Panc1 (cell line): ENCODE measurements around the gene FNDC8. TPM values are rescaled to one million over a fixed set of nuclear protein-coding genes. Genes with fewer than 3 reads are reported as not detected.

Experiments
- ATAC-seq: fragments of 200-7000 bp; cut with Tn5 transposase; 2 replicates; pipeline ENCODE4 v1.9.1; 2020; ENCODE audit warnings: mild to moderate bottlenecking, moderate library complexity
- Bru-seq: library from RNA; stranded (reverse); fragments of 400-500 nt; gene quantifications from one replicate; lab custom pipeline; 2021; lab: Mats Ljungman, UMichigan
- BruChase-seq, 2 experiments: library from RNA; stranded (reverse); fragments of 400-500 nt; gene quantifications; one replicate each; lab custom pipeline; 2021; lab: Mats Ljungman, UMichigan
- BruUV-seq: library from RNA; stranded (reverse); fragments of 400-500 nt; replicated peaks from 2 replicates; lab custom pipeline; 2021; lab: Mats Ljungman, UMichigan
- CTCF ChIA-PET: fragments of 300-600 bp; sonication (Branson Sonifier 250); formaldehyde crosslinking; loops from one replicate; lab custom pipeline; 2022; ENCODE audit warnings: antibody characterized with exemption; lab: Charles Lee
- POLR2A ChIA-PET: fragments of 300-600 bp; sonication (Branson Sonifier 250); formaldehyde crosslinking; loops from one replicate; lab custom pipeline; 2022; ENCODE audit warnings: antibody characterized with exemption; lab: Charles Lee
- DNase-seq: peaks from one replicate; pipeline ENCODE4 v3.0.0-alpha.2; 2010; ENCODE audit warnings: low read depth, low spot score
- H3K27ac ChIP-seq: 2 replicates; pipeline ENCODE4 v1.5.1; 2011; ENCODE audit warnings: mild to moderate bottlenecking, low read length, inconsistent platforms
- H3K27me3 ChIP-seq: fragments of 200-500 bp; sonication (Bioruptor generic); 2 replicates; pipeline ENCODE4 v1.6.0; 2014; ENCODE audit warnings: low read length, inconsistent platforms; ENCODE audit not compliant: control insufficient read depth, insufficient read depth
- H3K36me3 ChIP-seq: fragments of 200-500 bp; sonication (Bioruptor generic); 2 replicates; pipeline ENCODE4 v1.5.1; 2014; ENCODE audit warnings: inconsistent platforms, mild to moderate bottlenecking, low read length, moderate library complexity; ENCODE audit not compliant: control insufficient read depth, insufficient read depth
- H3K4me1 ChIP-seq: 2 replicates; pipeline ENCODE4 v1.5.1; 2011; ENCODE audit warnings: inconsistent platforms, mild to moderate bottlenecking, low read length, moderate library complexity; ENCODE audit not compliant: control insufficient read depth, insufficient read depth
- H3K4me3 ChIP-seq, 2 experiments: 2 replicates each; pipeline ENCODE4 v1.5.1; 2011 to 2012; ENCODE audit warnings: low read depth in 2 of 2, low read length in 2 of 2, mild to moderate bottlenecking in 2 of 2, inconsistent platforms in 1 of 2, moderate library complexity in 1 of 2
- H3K9me3 ChIP-seq: fragments of 200-500 bp; sonication (Bioruptor generic); 2 replicates; pipeline ENCODE4 v1.5.1; 2014; ENCODE audit warnings: low read depth, mild to moderate bottlenecking, inconsistent platforms, low read length, moderate library complexity; ENCODE audit not compliant: control insufficient read depth, insufficient read depth
- CTCF ChIP-seq: fragments of 450-650 bp; IDR thresholded peaks from 2 replicates; pipeline ENCODE4 v1.5.1; 2017; ENCODE audit warnings: mild to moderate bottlenecking
- POLR2AphosphoS5 ChIP-seq: IDR thresholded peaks from 2 replicates; pipeline ENCODE4 v1.6.1; 2012; ENCODE audit warnings: mild to moderate bottlenecking, low read depth, low read length, moderate library complexity
- REST ChIP-seq, 2 experiments: IDR thresholded peaks; 2 replicates each; pipeline ENCODE4 v1.6.1; 2011 to 2012; ENCODE audit warnings: low read depth in 2 of 2, control low read depth in 1 of 2, low read length in 1 of 2, mild to moderate bottlenecking in 1 of 2, moderate library complexity in 1 of 2; ENCODE audit not compliant: insufficient read depth in 1 of 2
- SIN3A ChIP-seq: IDR thresholded peaks from 2 replicates; pipeline ENCODE4 v1.6.1; 2012; ENCODE audit warnings: low read depth, mild to moderate bottlenecking, low read length, moderate library complexity, borderline replicate concordance; ENCODE audit not compliant: insufficient read depth
- TCF7L2 ChIP-seq: IDR thresholded peaks from 2 replicates; pipeline ENCODE4 v1.6.1; 2011; ENCODE audit warnings: mild to moderate bottlenecking, low read depth, low read length, inconsistent platforms
- in situ Hi-C: cut with HindIII; loops from 2 replicates; pipeline ENCODE4 v1.10.0; 2016; ENCODE audit warnings: low sequenced_read_pairs, low pct_unique_long_range_greater_than_20kb
- intact Hi-C: fragments of 100-400 bp; cut with micrococcal nuclease; formaldehyde crosslinking; loops from one replicate; pipeline ENCODE4 v1.10.0; 2022; ENCODE audit not compliant: unreplicated experiment
- long read RNA-seq: library from polyadenylated mRNA; unstranded; transcript quantifications from one replicate; pipeline ENCODE4 v2.0.0, GENCODE V29; 2021; ENCODE audit not compliant: unreplicated experiment
- polyA plus RNA-seq: library from polyadenylated mRNA; unstranded; fragments of >200 nt; gene quantifications from one replicate; pipeline ENCODE4 v1.2.1, GENCODE V29; 2012; ENCODE audit warnings: missing spikeins; ENCODE audit not compliant: insufficient read length
- total RNA-seq: library from RNA; stranded (reverse); gene quantifications from one replicate; pipeline ENCODE4 v1.2.1, GENCODE V29; 2021; ENCODE audit not compliant: unreplicated experiment

FNDC8 gene
- total RNA-seq (not detected), Bru-seq, nascent RNA (percentile 8 among the genes with signal in this experiment), BruChase-seq, experiment 1, labeled RNA remaining after a 2-hour chase (percentile 8 among the genes with signal in this experiment), BruChase-seq, experiment 2, labeled RNA remaining after a 6-hour chase (not detected)
- polyA plus RNA-seq, result not detected
- long read RNA-seq, result 0 reads

GRCh38 chr17:35121315-35121714 is at the start of gene FNDC8:
Gene FNDC8 (plus strand): TSS chr17:35121615. CDS start chr17:35121694, 79 bp downstream.
- Histone ChIP-seq H3K4me3 (no peak within 1 kb of the TSS), H3K27ac (no peak within 1 kb of the TSS), H3K9me3 (no peaks in the 10 kb centered on the region), H3K36me3 (no peaks in the 10 kb centered on the region), H3K27me3 (no peaks in the 10 kb centered on the region), H3K4me1 (peaks cover 11% of the 10 kb centered on the region; the same call in 1 of the 2 replicates)
- intact Hi-C loops, result no loop called here
- DNase-seq (no peak), ATAC-seq (no peak)
- in situ Hi-C loops, result no loop called here
- BruUV-seq, result no TSS peak
- TF ChIP-seq POLR2AphosphoS5 (no peak), SIN3A (no peak), REST (IDR thresholded peaks at IDR 0.05; ENCODE audit: insufficient read depth in 1 of 2, low read depth in 2 of 2, low read length in 1 of 2) (no peak), CTCF (no peak), TCF7L2 (no peak)
- CTCF ChIA-PET, result interaction anchor here (0.7 kb wide), 1 partner anchor 333 kb away, joined by 3 read pairs; no protein-coding TSS in a partner anchor
- POLR2A ChIA-PET, result interaction anchor here (0.6 kb wide), 1 partner anchor 227 kb away, joined by 3 read pairs; no protein-coding TSS in a partner anchor

GRCh38 chr17:35073183-35073790 is 48.1 kb upstream of the FNDC8 start:
- in situ Hi-C loops, result no loop called here
- Histone ChIP-seq H3K36me3 (no peaks in the 10 kb centered on the region), H3K9me3 (no peaks in the 10 kb centered on the region), H3K27me3 (no peaks in the 10 kb centered on the region), H3K4me1 (peaks cover 20% of the 10 kb centered on the region), H3K27ac (no peak overlapping the region), H3K4me3 (no peak overlapping the region)
- intact Hi-C loops, result no loop called here
- TF ChIP-seq REST (IDR thresholded peaks at IDR 0.05; ENCODE audit: insufficient read depth in 1 of 2, low read depth in 2 of 2, low read length in 1 of 2), result no peak
- no peak for TF ChIP-seq CTCF
- TF ChIP-seq POLR2AphosphoS5, result no peak
- no peak for TF ChIP-seq TCF7L2
- TF ChIP-seq SIN3A, result no peak
- ChIA-PET POLR2A (interaction anchor here (0.6 kb wide), 1 partner anchor 1675 kb away, joined by 3 read pairs; no protein-coding TSS in a partner anchor), CTCF (no interaction called here)
- BruUV-seq, result no TSS peak
- DNase-seq, result no peak
- ATAC-seq, result no peak
